Neural cell (in vitro differentiated cells): ENCODE results near the gene ENDOV. TPM values are rescaled to one million over a fixed set of nuclear protein-coding genes. Genes with fewer than 3 reads are reported as not detected.

Source experiments
- H2AFZ ChIP-seq: fragments of 200-600, 300-800 bp; sonication (generic), shearing (Covaris generic); 2 replicates; pipeline ENCODE4 v1.6.0; 2014; ENCODE audit warnings: low read depth, mild to moderate bottlenecking, antibody characterized with exemption, low read length, moderate library complexity
- H3F3A ChIP-seq: fragments of 200-600 bp; shearing (Covaris generic); 2 replicates; pipeline ENCODE4 v1.6.1; 2016; ENCODE audit warnings: mild to moderate bottlenecking, moderate library complexity, mixed read lengths, antibody characterized with exemption, low read length; ENCODE audit not compliant: insufficient read depth, poor library complexity, severe bottlenecking
- H3K27ac ChIP-seq: fragments of 200-600, 300-800 bp; sonication (generic), shearing (Covaris generic); 2 replicates; pipeline ENCODE4 v1.5.1; 2014; ENCODE audit warnings: mild to moderate bottlenecking, low read length, moderate library complexity
- H3K27me3 ChIP-seq: fragments of 300-800, 200-600 bp; sonication (generic), shearing (Covaris generic); 2 replicates; pipeline ENCODE4 v1.6.0; 2014; ENCODE audit warnings: mild to moderate bottlenecking, low read depth, low read length, moderate library complexity; ENCODE audit not compliant: insufficient read depth
- H3K36me3 ChIP-seq: fragments of 300-800, 200-600 bp; sonication (generic), shearing (Covaris generic); 2 replicates; pipeline ENCODE4 v1.5.1; 2014; ENCODE audit warnings: mild to moderate bottlenecking, antibody characterized with exemption, low read length, moderate library complexity; ENCODE audit not compliant: insufficient read depth
- H3K4me2 ChIP-seq: fragments of 300-800, 200-600 bp; sonication (generic), shearing (Covaris generic); 2 replicates; pipeline ENCODE4 v1.6.0; 2014; ENCODE audit warnings: mild to moderate bottlenecking, low read length
- H3K4me3 ChIP-seq: fragments of 300-800, 200-600 bp; sonication (generic), shearing (Covaris generic); 2 replicates; pipeline ENCODE4 v1.5.1; 2014; ENCODE audit warnings: mild to moderate bottlenecking, low read length, moderate library complexity
- H3K79me2 ChIP-seq: fragments of 200-600 bp; shearing (Covaris generic); replicated peaks from 2 replicates; pipeline ENCODE4 v1.6.0; 2014; ENCODE audit warnings: mild to moderate bottlenecking, low read length, moderate library complexity; ENCODE audit not compliant: insufficient read depth
- H3K9ac ChIP-seq: fragments of 300-800, 200-600 bp; sonication (generic), shearing (Covaris generic); 2 replicates; pipeline ENCODE4 v1.6.1; 2016; ENCODE audit warnings: mild to moderate bottlenecking, low read length, mixed read lengths
- H3K9me2 ChIP-seq: fragments of 200-600 bp; shearing (Covaris generic); 2 replicates; pipeline ENCODE4 v1.6.1; 2016; ENCODE audit warnings: mild to moderate bottlenecking, low read length, mixed read lengths; ENCODE audit not compliant: insufficient read depth
- H3K9me3 ChIP-seq: fragments of 200-600, 300-800 bp; sonication (generic), shearing (Covaris generic); 2 replicates; pipeline ENCODE4 v1.6.1; 2016; ENCODE audit warnings: mild to moderate bottlenecking, mixed run types, low read length, moderate library complexity, mixed read lengths
- H4K20me1 ChIP-seq: fragments of 200-600 bp; shearing (Covaris generic); 2 replicates; pipeline ENCODE4 v1.6.1; 2016; ENCODE audit warnings: mild to moderate bottlenecking, mixed run types; ENCODE audit not compliant: insufficient read depth
- CTCF ChIP-seq: fragments of 450-650 bp; IDR thresholded peaks from 2 replicates; pipeline ENCODE4 v1.5.1; 2014; ENCODE audit warnings: antibody characterized with exemption, mild to moderate bottlenecking, moderate library complexity; ENCODE audit not compliant: poor library complexity, severe bottlenecking
- EP300 ChIP-seq: fragments of 450-650 bp; conservative IDR thresholded peaks from 2 replicates; pipeline ENCODE4 v1.6.1; 2014; ENCODE audit warnings: antibody characterized with exemption, mild to moderate bottlenecking, moderate library complexity; ENCODE audit not compliant: poor library complexity, severe bottlenecking
- EZH2 ChIP-seq: fragments of 200-600, 300-800 bp; shearing (Covaris generic), sonication (generic); IDR thresholded peaks from 2 replicates; pipeline ENCODE4 v1.6.1; 2014; ENCODE audit warnings: antibody characterized with exemption, low read length, borderline replicate concordance, mild to moderate bottlenecking; ENCODE audit not compliant: insufficient read depth, poor library complexity, severe bottlenecking
- MXI1 ChIP-seq: fragments of 450-650 bp; conservative IDR thresholded peaks from 2 replicates; pipeline ENCODE4 v1.6.1; 2014; ENCODE audit warnings: antibody characterized with exemption, mild to moderate bottlenecking; ENCODE audit not compliant: poor library complexity, severe bottlenecking
- POLR2AphosphoS5 ChIP-seq: IDR thresholded peaks from 2 replicates; pipeline ENCODE4 v1.6.1; 2012
- RAD21 ChIP-seq: fragments of 450-650 bp; conservative IDR thresholded peaks from 2 replicates; pipeline ENCODE4 v1.6.1; 2014; ENCODE audit warnings: antibody characterized with exemption, mild to moderate bottlenecking, moderate library complexity
- REST ChIP-seq: IDR thresholded peaks from 2 replicates; pipeline ENCODE4 v1.6.1; 2012; ENCODE audit warnings: borderline replicate concordance
- SMC3 ChIP-seq: fragments of 450-650 bp; conservative IDR thresholded peaks from 2 replicates; pipeline ENCODE4 v1.6.1; 2014; ENCODE audit warnings: antibody characterized with exemption, mild to moderate bottlenecking, moderate library complexity; ENCODE audit not compliant: poor library complexity
- TAF1 ChIP-seq: IDR thresholded peaks from 2 replicates; pipeline ENCODE4 v1.6.1; 2012; ENCODE audit warnings: low read depth
- polyA plus RNA-seq: library from polyadenylated mRNA; depleted of rRNA; stranded (reverse); fragments of >200 nt; gene quantifications from 2 replicates; pipeline ENCODE4 v1.2.3, GENCODE V29; 2014

The ENDOV gene
- polyA plus RNA-seq, 1 donor from 2014 or later, result 31.2 TPM

- Histone ChIP-seq H3K4me3 (no peak overlapping the region), H3K36me3 (no peaks in the 10 kb centered on the region), H3K27me3 (peaks cover 22% of the 10 kb centered on the region), H3K9me3 (no peaks in the 10 kb centered on the region), H3K79me2 (no peaks in the 10 kb centered on the region), H3K9me2 (no peaks in the 10 kb centered on the region), H3F3A (no peaks in the 10 kb centered on the region), H4K20me1 (no peaks in the 10 kb centered on the region), H3K4me2 (no peak overlapping the region), H3K27ac (no peak overlapping the region), H2AFZ (no peak overlapping the region), H3K9ac (no peak overlapping the region)
- TF ChIP-seq POLR2AphosphoS5 (no peak), RAD21 (no peak), SMC3 (no peak), EP300 (no peak), REST (no peak), CTCF (no peak), TAF1 (no peak), MXI1 (no peak), EZH2 (no peak)
Measured at GRCh38 chr17:80470603-80471002, 55.6 kb downstream of the ENDOV start.

GRCh38 chr17:80471922-80472321 is 57.0 kb downstream of the ENDOV start:
- no peak overlapping the region for H2AFZ ChIP-seq
- no peaks in the 10 kb centered on the region for H4K20me1 ChIP-seq
- H3K27ac ChIP-seq, result no peak overlapping the region
- H3K4me3 ChIP-seq, result no peak overlapping the region
- no peak overlapping the region for H3K9ac ChIP-seq
- no peaks in the 10 kb centered on the region for H3K9me3 ChIP-seq
- peaks cover 33% of the 10 kb centered on the region for H3K27me3 ChIP-seq
- H3K79me2 ChIP-seq, result no peaks in the 10 kb centered on the region
- no peak overlapping the region for H3K4me2 ChIP-seq
- H3K9me2 ChIP-seq, result no peaks in the 10 kb centered on the region
- no peaks in the 10 kb centered on the region for H3K36me3 ChIP-seq
- H3F3A ChIP-seq, result no peaks in the 10 kb centered on the region
- no peak for TF ChIP-seq CTCF
